ENCODE measurements around the gene C6orf47.

The C6orf47 gene

DNA sequence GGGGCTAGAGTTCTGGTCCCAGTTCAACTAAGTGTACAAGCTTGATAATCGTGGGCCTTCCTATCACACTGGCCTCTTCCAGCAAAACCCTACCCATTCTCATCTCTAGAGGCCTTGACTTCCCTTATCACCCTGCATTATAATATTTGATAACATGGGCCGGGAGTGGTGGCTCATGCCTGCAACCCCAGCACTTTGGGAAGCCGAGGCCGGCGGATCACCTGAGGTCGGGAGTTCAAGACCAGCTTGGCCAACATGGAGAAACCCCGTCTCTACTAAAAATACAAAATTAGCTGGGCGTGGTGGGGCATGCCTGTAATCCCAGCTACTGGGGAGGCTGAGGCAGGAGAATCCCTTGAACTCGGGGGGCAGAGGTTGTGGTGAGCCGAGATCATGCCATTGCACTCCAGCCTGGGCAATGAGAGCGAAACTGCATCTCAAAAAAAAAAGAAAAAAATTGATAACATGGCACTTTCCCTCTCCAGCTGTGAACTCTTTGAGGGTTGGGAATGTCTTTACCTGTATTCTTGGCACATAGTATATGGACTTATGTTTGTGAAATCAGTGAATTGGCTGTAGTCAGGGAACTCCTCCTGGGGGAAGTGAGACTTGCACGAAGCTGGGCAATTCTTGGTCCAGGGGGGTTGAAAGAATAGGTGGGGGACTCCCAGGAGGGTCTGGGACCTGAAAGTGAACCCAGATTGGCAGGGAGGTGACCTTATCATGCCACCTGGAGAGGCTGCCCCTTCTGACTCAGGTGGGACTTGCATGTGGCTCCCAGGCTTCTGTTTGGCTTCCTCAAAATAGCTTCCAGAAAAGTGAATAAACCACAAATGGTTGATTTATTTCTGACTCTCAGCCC, 915 bp upstream of the C6orf47 start:
- no peak for DNase-seq (ENCODE audit: low spot score)

DNA sequence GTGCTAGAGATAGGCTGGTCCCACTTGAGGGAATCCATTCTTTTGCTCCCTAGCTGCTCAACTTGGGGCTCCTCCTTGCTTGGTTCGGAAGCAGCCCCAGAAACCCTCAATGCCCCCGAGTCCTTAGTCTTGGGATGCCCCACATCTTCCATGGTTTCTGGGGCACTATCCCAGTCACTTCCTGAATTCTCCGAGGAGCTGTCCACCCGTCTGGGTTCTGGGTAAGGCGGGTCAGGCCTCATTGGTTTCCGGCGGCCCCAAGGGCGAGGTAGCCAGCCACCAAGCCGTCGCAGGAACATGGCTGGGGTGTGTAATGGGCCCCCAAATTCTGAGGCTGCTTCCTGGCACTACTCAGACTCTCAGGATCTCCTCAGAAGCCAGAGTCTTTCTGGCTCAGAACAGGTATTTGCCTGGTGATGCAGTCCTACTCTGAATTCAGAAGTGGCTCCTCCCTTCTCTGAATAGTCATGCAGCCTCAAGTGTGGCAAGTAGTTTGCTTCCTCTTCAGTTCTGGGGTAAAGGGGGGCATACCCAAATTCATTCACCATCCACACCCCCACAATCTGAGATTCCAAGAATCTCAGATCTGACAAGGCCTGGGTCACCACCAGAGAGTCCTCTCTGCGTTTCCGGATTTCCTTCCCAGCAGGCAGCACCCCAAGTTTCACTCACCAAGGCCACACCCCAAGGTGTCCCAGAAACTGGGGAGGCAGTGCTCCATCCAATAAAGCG, 763 bp downstream of the C6orf47 start:
- peak; percentile 49 for DNase-seq (ENCODE audit: low spot score)

DNA sequence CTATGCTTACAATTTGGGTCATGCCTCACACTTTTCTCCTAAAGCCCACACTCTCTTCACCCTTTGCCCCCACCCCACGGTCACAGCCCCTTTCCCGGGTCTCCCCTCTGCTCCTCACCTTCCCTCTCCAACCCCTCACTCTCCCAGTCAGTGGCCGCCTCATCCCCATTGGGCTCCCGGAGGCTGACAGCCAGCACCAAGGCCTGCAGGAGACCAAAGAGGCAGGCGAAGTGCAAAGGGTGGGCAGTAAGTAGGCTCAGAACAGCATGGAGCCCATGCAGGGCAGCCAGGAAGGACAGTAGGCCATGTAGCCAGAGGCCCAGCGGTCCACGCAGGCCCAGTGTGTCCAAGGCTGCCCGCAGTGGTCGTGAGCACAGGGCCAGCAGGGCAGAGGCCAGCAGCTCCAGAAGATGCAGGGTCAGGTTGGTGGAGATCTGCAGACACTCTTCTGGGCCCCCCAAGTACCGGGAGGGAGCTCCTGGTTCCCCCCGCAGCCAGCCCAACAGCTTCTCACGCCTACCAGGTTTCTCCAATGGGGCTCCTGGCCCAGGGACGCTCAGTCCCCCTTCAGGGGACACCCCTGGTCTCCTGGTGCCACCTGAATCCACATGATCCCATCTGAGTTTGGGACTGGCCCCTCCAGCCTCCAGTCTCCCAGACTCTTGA, 1.5 kb downstream of the C6orf47 start:
- DNase-seq (ENCODE audit: low spot score): no peak

- no peak for DNase-seq (ENCODE audit: low spot score)
These were observed 2.4 kb downstream of the C6orf47 start for GRCh38 chr6:31658158-31658688.

DNA sequence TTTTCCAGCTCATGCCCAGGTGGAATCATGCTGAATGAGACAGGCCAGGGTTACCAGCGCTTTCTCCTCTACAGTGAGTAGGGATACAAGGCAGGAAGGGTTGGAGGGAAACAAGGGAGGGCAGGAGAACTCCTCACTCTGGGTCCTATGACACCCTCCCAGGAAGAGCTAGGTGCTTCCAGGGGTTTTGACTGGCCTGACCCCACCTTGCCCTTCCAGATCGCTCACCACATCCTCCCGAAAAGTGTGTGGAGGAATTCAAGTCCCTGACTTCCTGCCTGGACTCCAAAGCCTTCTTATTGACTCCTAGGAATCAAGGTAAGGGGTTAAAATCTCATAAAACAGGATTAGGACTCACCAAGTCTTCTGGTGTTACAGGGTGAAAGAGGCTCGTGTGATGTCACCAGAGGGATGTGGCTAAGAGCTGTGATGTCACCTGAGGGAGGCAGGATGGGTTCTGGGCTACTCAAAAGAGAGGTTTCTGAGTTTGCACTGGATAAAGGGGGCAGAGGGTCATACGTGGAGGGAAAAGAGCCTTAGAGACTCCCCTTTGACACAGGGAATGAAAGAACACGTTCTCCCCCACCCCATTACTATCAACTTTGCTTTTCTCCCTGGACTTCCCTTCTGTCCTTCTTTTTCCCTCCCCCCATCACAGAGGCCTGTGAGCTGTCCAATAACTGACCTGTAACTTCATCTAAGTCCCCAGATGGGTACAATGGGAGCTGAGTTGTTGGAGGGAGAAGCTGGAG, 3.0 kb downstream of the C6orf47 start:
- DNase-seq (ENCODE audit: low spot score): no peak

DNA sequence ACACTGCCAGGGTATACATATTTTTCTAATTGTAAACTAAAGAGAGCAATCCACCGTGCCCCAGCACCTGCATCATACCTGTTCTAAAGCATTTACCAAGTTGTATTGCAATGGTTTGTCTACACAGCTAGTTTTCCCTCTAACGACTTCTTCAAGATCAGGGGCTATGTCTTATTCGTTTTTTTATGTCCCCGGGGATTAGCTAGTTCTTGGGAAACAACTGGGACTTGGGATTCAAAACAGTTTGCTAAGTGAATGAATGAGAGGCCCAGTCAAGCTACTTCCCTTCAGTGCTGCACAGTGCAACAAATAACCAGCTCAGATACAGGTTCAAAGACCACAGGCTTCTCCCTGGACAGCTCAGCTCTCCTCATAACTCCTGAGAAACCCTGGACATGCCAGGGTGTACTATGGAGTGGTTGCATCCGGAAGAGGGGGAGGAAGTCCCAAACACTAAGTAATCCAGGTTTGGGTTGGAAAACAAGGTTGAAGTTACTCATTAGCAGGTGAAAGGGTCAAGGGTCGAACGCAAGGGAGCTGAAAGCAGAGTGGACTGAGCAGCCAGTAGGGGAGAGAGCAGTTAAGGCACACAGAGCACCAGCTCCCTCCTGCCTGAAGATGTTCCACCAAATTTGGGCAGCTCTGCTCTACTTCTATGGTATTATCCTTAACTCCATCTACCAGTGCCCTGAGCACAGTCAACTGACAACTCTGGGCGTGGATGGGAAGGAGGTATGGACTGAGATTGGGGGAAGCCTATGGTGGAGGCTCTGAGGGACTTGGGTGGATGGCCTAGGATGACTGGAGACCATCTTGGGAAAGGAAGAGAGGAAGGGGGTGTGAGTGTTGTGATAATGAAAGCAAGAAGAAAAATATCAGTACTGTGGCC, 5.0 kb downstream of the C6orf47 start, which contains the start of gene APOM:
Gene APOM, plus strand, starts transcription at position 546 of the 889 bp plus-strand sequence. Its CDS starts 73 bp downstream, at position 619.
- no peak for DNase-seq (ENCODE audit: low spot score)

GRCh38 chr6:31654574-31655348, 5.8 kb downstream of the C6orf47 start:
- DNase-seq (ENCODE audit: low spot score): no peak

- peak; percentile 90 for DNase-seq (ENCODE audit: low spot score)
These were observed 7.5 kb downstream of the C6orf47 start for GRCh38 chr6:31652925-31653724.

- peak; percentile 82 for DNase-seq (ENCODE audit: low spot score)
These were observed 8.9 kb downstream of the C6orf47 start for GRCh38 chr6:31651602-31652191.

GRCh38 chr6:31645325-31645724, 15.3 kb downstream of the C6orf47 start:
- no peak for DNase-seq (ENCODE audit: low spot score)

DNA sequence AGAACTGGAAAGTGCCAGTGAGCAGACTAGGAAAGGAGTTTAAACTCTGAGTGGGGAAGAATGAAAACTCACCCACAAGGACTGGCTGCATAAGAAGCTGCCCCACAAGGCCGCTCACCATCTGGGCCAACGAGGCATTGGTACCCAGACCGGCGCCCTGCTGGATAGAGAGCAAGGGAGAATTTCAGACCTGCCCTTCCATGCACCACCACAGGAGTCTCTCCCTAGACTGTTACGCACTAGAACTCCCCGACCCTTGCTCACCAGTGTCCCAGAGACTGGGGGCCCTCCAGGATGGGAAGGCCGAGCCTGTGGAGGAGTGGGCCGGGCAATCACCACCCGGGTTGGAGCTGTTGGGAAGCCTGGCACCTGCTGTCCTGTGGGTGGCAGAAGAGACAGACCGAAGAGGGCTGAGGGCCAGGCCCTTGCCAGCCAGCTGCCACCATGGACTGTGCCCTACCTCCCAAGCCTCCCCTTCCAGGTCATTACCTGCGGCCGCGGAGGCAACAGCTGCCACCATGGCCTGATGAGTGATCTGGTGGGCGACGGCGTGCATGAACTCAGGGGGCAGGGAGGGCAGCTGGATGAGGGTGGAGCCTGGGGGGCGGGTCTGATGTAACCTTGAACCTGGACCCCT, 16.6 kb downstream of the C6orf47 start:
- DNase-seq (ENCODE audit: low spot score): no peak

GRCh38 chr6:31642798-31643570, 17.6 kb downstream of the C6orf47 start:
- no peak for DNase-seq (ENCODE audit: low spot score)

DNA sequence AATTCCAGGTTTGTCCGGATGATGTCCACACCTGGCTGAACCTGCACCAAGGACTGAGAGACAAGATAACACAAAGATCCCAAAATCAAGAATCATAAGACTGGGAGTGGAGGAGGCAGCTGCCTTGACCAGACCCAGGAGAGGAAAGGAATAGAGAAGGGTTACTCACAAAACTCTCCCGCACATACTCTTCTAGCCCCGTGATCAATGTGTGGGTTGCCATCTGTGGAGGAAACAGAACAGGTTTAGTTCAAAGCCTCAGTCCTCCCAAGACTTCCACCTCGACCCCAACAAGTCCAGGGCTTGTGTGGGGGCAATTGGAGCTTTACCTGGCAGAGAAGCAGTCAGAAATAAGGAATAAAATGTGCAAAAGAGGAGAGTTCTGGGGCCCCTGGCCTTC, 19.2 kb downstream of the C6orf47 start:
- DNase-seq (ENCODE audit: low spot score): no peak

GRCh38 chr6:31640612-31641011, 20.0 kb downstream of the C6orf47 start:
- DNase-seq (ENCODE audit: low spot score): no peak

- peak; percentile 73 for DNase-seq (ENCODE audit: low spot score)
These were observed 21.1 kb downstream of the C6orf47 start for GRCh38 chr6:31639449-31639861.

GRCh38 chr6:31639043-31639442, 21.5 kb downstream of the C6orf47 start:
- no peak for DNase-seq (ENCODE audit: low spot score)

Data from AG20443 (cell line).